Thoracic aorta (tissue), 2 donors: Measurements from ENCODE around the gene PLEK. TPM values are rescaled to one million over a fixed set of nuclear protein-coding genes. Genes with fewer than 3 reads are reported as not detected.
A peak's percentile ranks its signal among the peaks of the same experiment; 100 is the strongest.
"Not testable (repeated sequence)": the region's sequence is repeated elsewhere in the genome, so short reads cannot be mapped to it uniquely, and the experiment has no call there.

ENCODE experiments used
- ATAC-seq: fragments of 150-250 bp; one replicate; pipeline ENCODE4 v1.8.0; 2017; ENCODE audit warnings: low read depth; ENCODE audit not compliant: insufficient number of reproducible peaks, low FRiP score
- DNase-seq: peaks from one replicate; pipeline ENCODE4 v3.0.0-alpha.2; 2020; ENCODE audit warnings: low spot score
- H3K27ac ChIP-seq, 2 donors: fragments of 200-600 bp; sonication (generic); 1 replicate in 1 of 2; 2 replicates in 1 of 2; pipeline ENCODE4 v1.5.1; 2016; ENCODE audit warnings: mild to moderate bottlenecking in 2 of 2, moderate library complexity in 2 of 2
- H3K27me3 ChIP-seq: fragments of 200-600 bp; sonication (generic); replicated peaks from 2 replicates; pipeline ENCODE4 v1.6.0; 2016; ENCODE audit warnings: mild to moderate bottlenecking; ENCODE audit not compliant: insufficient read depth
- H3K36me3 ChIP-seq: fragments of 200-600 bp; sonication (generic); one replicate; pipeline ENCODE4 v1.5.1; 2016
- H3K4me1 ChIP-seq, 2 donors: fragments of 200-600 bp; sonication (generic); 1 replicate in 1 of 2; 2 replicates in 1 of 2; pipeline versions ENCODE4 v1.5.1 to v1.6.0; 2016; ENCODE audit warnings: low read depth in 2 of 2, mild to moderate bottlenecking in 1 of 2; ENCODE audit not compliant: control insufficient read depth in 1 of 2
- H3K4me3 ChIP-seq: fragments of 200-600 bp; sonication (generic); 2 replicates; pipeline ENCODE4 v1.5.1; 2016; ENCODE audit warnings: mild to moderate bottlenecking
- H3K9me3 ChIP-seq: fragments of 200-600 bp; sonication (generic); 2 replicates; pipeline ENCODE4 v1.5.1; 2016
- total RNA-seq, 2 donors: library from RNA; depleted of rRNA; stranded (reverse); fragments of >200 nt; gene quantifications; one replicate each; pipeline versions ENCODE4 v1.1.0 to v1.2.3, GENCODE V29; 2016
- TF ChIP-seq, protein P1 (sequence below): fragments of 200-600 bp; sonication (generic); IDR thresholded peaks from one replicate; pipeline ENCODE4 v1.5.1; 2019; ENCODE audit warnings: antibody characterized with exemption

The PLEK gene
- total RNA-seq, 2 donors from 2014 or later, result 16.2 to 20.7 TPM

DNA sequence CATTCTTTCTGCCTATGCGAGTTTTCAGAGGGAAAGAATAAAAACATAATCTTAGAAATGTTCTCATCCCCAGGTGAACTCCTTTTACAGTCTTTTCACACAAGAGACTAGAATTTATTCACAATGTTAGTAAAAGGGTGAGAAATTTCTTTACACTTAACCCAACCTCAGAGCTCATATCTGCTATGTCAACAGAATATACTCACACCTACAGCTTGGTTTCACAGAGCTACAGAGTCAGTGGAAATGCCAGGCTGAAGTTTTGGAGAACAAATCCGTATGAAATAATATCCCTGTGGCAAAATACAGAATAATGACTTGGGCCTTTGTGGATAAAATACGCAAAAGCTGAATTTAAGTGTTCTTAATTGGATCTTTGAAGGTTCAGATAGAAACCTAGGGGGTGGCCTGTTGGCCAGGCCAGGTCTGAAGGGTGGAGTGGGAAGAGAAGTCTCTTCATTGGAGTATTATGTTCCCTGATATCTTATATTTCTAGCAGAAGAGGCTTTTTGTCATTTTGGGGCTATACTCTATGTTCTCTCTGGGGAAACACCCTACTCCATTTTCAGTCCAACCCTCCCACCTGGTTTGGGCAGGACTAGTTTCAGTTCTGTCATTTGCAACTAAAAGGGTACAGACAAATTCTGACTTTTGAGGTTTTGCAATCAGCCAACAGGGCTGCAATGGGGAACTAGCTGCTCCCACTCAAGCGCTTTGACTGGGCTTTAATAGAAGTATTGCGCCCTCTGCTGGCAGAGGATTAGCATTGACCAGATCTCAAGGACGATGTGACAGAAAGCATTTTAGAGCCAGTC is 76.3 kb downstream of the PLEK start:
- Histone ChIP-seq H3K9me3 (no peaks in the 10 kb centered on the region), H3K36me3 (no peaks in the 10 kb centered on the region), H3K27ac (peak overlapping the region; percentile 21 to 38), H3K4me1 (peaks cover 8 to 29% of the 10 kb centered on the region in 2 donors), H3K4me3 (no peak overlapping the region), H3K27me3 (no peaks in the 10 kb centered on the region)
- DNase-seq (peak; percentile 66), ATAC-seq (peak; percentile 85)
- TF ChIP-seq, protein P1, sequence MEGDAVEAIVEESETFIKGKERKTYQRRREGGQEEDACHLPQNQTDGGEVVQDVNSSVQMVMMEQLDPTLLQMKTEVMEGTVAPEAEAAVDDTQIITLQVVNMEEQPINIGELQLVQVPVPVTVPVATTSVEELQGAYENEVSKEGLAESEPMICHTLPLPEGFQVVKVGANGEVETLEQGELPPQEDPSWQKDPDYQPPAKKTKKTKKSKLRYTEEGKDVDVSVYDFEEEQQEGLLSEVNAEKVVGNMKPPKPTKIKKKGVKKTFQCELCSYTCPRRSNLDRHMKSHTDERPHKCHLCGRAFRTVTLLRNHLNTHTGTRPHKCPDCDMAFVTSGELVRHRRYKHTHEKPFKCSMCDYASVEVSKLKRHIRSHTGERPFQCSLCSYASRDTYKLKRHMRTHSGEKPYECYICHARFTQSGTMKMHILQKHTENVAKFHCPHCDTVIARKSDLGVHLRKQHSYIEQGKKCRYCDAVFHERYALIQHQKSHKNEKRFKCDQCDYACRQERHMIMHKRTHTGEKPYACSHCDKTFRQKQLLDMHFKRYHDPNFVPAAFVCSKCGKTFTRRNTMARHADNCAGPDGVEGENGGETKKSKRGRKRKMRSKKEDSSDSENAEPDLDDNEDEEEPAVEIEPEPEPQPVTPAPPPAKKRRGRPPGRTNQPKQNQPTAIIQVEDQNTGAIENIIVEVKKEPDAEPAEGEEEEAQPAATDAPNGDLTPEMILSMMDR, result peak; percentile 89

DNA sequence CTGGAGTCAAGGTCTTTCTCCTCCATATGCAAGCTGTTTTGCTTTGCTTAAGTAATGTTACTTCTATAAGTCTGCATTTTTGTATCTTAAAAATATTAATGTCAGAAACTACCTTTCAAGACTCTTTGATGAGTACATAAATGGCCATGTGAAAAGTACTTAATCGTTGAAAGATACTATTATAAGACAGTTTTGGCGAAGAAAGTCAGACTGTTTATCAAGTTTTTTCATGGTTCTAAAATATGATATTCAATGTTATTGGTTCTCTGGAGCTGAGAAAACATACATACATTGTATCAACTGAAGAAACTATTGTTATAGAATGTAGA is 76.9 kb downstream of the PLEK start:
- no peak for ATAC-seq
- no peak for DNase-seq
- Histone ChIP-seq H3K36me3 (no peaks in the 10 kb centered on the region), H3K9me3 (no peaks in the 10 kb centered on the region), H3K27me3 (no peaks in the 10 kb centered on the region), H3K4me3 (no peak overlapping the region), H3K27ac (no peak overlapping the region), H3K4me1 (peaks cover 8 to 23% of the 10 kb centered on the region in 2 donors)
- TF ChIP-seq, protein P1, result no peak

DNA sequence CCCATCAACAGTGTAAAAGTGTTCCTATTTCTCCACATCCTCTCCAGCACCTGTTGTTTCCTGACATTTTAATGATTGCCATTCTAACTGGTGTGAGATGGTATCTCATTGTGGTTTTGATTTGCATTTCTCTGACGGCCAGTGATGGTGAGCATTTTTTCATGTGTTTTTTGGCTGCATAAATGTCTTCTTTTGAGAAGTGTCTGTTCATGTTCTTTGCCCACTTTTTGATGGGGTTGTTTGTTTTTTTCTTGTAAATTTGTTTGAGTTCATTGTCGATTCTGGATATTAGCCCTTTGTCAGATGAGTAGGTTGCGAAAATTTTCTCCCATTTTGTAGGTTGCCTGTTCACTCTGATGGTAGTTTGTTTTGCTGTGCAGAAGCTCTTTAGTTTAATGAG is 81.3 kb downstream of the PLEK start:
- ATAC-seq, DNase-seq, H3K27ac ChIP-seq, H3K27me3 ChIP-seq, H3K4me1 ChIP-seq, H3K4me3 ChIP-seq, H3K36me3 ChIP-seq, H3K9me3 ChIP-seq: not testable (repeated sequence)

Other genes starting within 250 kb of the PLEK start
- gene PNO1, start 207.4 kb upstream of the PLEK start, total RNA-seq, result 10 to 100 TPM in 1 of 2 donors, 1 to 10 TPM in 1; 8.3 to 27.7 TPM
- 10 to 100 TPM; 27.1 to 39.3 TPM for gene PPP3R1, start 112.8 kb upstream of the PLEK start, total RNA-seq
- gene CNRIP1, start 45.3 kb upstream of the PLEK start, total RNA-seq, result 10 to 100 TPM; 39.7 to 45.6 TPM
- under 1 TPM; 0.41 to 0.56 TPM for gene FBXO48, start 102.0 kb downstream of the PLEK start, total RNA-seq
- 1 to 10 TPM; 4.9 to 5.8 TPM for gene APLF, start 102.3 kb downstream of the PLEK start, total RNA-seq